Smooth muscle cell (in vitro differentiated cells): ENCODE results near the gene ZNF385B. TPM values are rescaled to one million over a fixed set of nuclear protein-coding genes. Genes with fewer than 3 reads are reported as not detected.

Experiments
- DNase-seq: peaks from one replicate; lab custom pipeline; 2025; ENCODE audit not compliant: unreplicated experiment; lab: John Stamatoyannopoulos, UW
- H2AFZ ChIP-seq: fragments of 200-600 bp; sonication (generic); 2 replicates; pipeline ENCODE4 v1.6.0; 2016; ENCODE audit warnings: antibody characterized with exemption, low read depth, mild to moderate bottlenecking
- H3F3A ChIP-seq: fragments of 200-600 bp; sonication (generic); 2 replicates; pipeline ENCODE4 v1.6.0; 2017; ENCODE audit warnings: antibody characterized with exemption, low read depth
- H3K27ac ChIP-seq: fragments of 200-600 bp; sonication (generic); 2 replicates; pipeline ENCODE4 v1.5.1; 2016; ENCODE audit warnings: low read depth, mild to moderate bottlenecking
- H3K27me3 ChIP-seq: fragments of 200-600 bp; sonication (generic); 2 replicates; pipeline ENCODE4 v1.6.1; 2016; ENCODE audit warnings: low read depth, mild to moderate bottlenecking
- H3K36me3 ChIP-seq: fragments of 200-600 bp; sonication (generic); 2 replicates; pipeline ENCODE4 v1.5.1; 2016; ENCODE audit warnings: low read depth
- H3K4me1 ChIP-seq: fragments of 200-600 bp; sonication (generic); 2 replicates; pipeline ENCODE4 v1.5.1; 2016; ENCODE audit warnings: low read depth
- H3K4me2 ChIP-seq: fragments of 200-600 bp; sonication (generic); 2 replicates; pipeline ENCODE4 v1.6.0; 2016; ENCODE audit warnings: mild to moderate bottlenecking
- H3K4me3 ChIP-seq: fragments of 200-600 bp; sonication (generic); 2 replicates; pipeline ENCODE4 v1.5.1; 2016; ENCODE audit warnings: mild to moderate bottlenecking
- H3K79me2 ChIP-seq: fragments of 200-600 bp; sonication (generic); 2 replicates; pipeline ENCODE4 v1.6.0; 2016; ENCODE audit warnings: low read depth, mild to moderate bottlenecking
- H3K9ac ChIP-seq: fragments of 200-600 bp; sonication (generic); 2 replicates; pipeline ENCODE4 v1.6.0; 2016; ENCODE audit warnings: low read depth
- H3K9me3 ChIP-seq: fragments of 200-600 bp; sonication (generic); replicated peaks from 2 replicates; pipeline ENCODE4 v1.5.1; 2016; ENCODE audit warnings: low read depth
- H4K20me1 ChIP-seq: fragments of 200-600 bp; sonication (generic); 2 replicates; pipeline ENCODE4 v1.6.0; 2016; ENCODE audit warnings: low read depth
- CTCF ChIP-seq: fragments of 200-600 bp; sonication (generic); IDR thresholded peaks from 2 replicates; pipeline ENCODE4 v1.5.1; 2017; ENCODE audit warnings: borderline replicate concordance, mild to moderate bottlenecking, antibody characterized with exemption; ENCODE audit not compliant: insufficient read depth, poor library complexity, severe bottlenecking
- WGBS: methylation state at CpG from one replicate; pipeline ENCODE4 v1.1.7; 2016; ENCODE audit warnings: low lambda C conversion rate; 5-methylcytosine and 5-hydroxymethylcytosine counted together
- polyA plus RNA-seq: library from polyadenylated mRNA; unstranded; fragments of >200 nt; fragmentation: Nextera tagmentation; extraction: Ambion mirVana; gene quantifications from 2 replicates; pipeline ENCODE4 v1.2.1, GENCODE V29; 2016
- total RNA-seq: library from RNA; depleted of rRNA; stranded (reverse); fragments of >200 nt; gene quantifications from 2 replicates; pipeline ENCODE4 v1.2.3, GENCODE V29; 2014

The ZNF385B gene
- total and polyA plus RNA-seq, 2 experiments from 2014 or later = 1.4 to 3.2 TPM

- WGBS = 48% methylated on average over 1 of the region's 1 CpG
These were observed 309.8 kb downstream of the ZNF385B start for GRCh38 chr2:179551539-179552045.

GRCh38 chr2:179550849-179551248 lies 310.6 kb downstream of the ZNF385B start:
- no peak overlapping the region for H3K4me3 ChIP-seq
- no peaks in the 10 kb centered on the region for H3F3A ChIP-seq
- no peak overlapping the region for H3K4me2 ChIP-seq
- H3K4me1 ChIP-seq = peaks cover 30% of the 10 kb centered on the region
- no peak overlapping the region for H3K27ac ChIP-seq
- H3K79me2 ChIP-seq = no peaks in the 10 kb centered on the region
- no peak for DNase-seq
- no peaks in the 10 kb centered on the region for H3K27me3 ChIP-seq
- H3K36me3 ChIP-seq = no peaks in the 10 kb centered on the region
- no peak for TF ChIP-seq CTCF
- WGBS = 89% methylated on average over 4 of the region's 4 CpGs
- H3K9ac ChIP-seq = no peak overlapping the region
- no peaks in the 10 kb centered on the region for H4K20me1 ChIP-seq
- H3K9me3 ChIP-seq = no peaks in the 10 kb centered on the region
- no peak overlapping the region for H2AFZ ChIP-seq

More at GRCh38 chr2:179551539-179552045, 309.8 kb downstream of the ZNF385B start:
- peaks cover 31% of the 10 kb centered on the region for H3K4me1 ChIP-seq
- H3K4me3 ChIP-seq = no peak overlapping the region
- no peaks in the 10 kb centered on the region for H3K9me3 ChIP-seq
- no peak for TF ChIP-seq CTCF
- no peaks in the 10 kb centered on the region for H3K79me2 ChIP-seq
- no peak overlapping the region for H3K27ac ChIP-seq
- no peak for DNase-seq
- H4K20me1 ChIP-seq = no peaks in the 10 kb centered on the region
- H3K27me3 ChIP-seq = no peaks in the 10 kb centered on the region
- no peak overlapping the region for H2AFZ ChIP-seq
- H3K4me2 ChIP-seq = no peak overlapping the region
- H3F3A ChIP-seq = no peaks in the 10 kb centered on the region
- no peaks in the 10 kb centered on the region for H3K36me3 ChIP-seq
- H3K9ac ChIP-seq = no peak overlapping the region

- no peaks in the 10 kb centered on the region for H4K20me1 ChIP-seq
- H3K27me3 ChIP-seq = no peaks in the 10 kb centered on the region
- TF ChIP-seq CTCF = no peak
- no peaks in the 10 kb centered on the region for H3K79me2 ChIP-seq
- no peak overlapping the region for H3K27ac ChIP-seq
- no peaks in the 10 kb centered on the region for H3K36me3 ChIP-seq
- no peak overlapping the region for H3K4me3 ChIP-seq
- no peak overlapping the region for H3K4me2 ChIP-seq
- H3K4me1 ChIP-seq = peaks cover 26% of the 10 kb centered on the region
- H3K9me3 ChIP-seq = no peaks in the 10 kb centered on the region
- H2AFZ ChIP-seq = no peak overlapping the region
- 64% methylated on average over 1 of the region's 1 CpG for WGBS
- DNase-seq = no peak
- no peaks in the 10 kb centered on the region for H3F3A ChIP-seq
- no peak overlapping the region for H3K9ac ChIP-seq
These were observed 311.2 kb downstream of the ZNF385B start for GRCh38 chr2:179550214-179550613.

DNA sequence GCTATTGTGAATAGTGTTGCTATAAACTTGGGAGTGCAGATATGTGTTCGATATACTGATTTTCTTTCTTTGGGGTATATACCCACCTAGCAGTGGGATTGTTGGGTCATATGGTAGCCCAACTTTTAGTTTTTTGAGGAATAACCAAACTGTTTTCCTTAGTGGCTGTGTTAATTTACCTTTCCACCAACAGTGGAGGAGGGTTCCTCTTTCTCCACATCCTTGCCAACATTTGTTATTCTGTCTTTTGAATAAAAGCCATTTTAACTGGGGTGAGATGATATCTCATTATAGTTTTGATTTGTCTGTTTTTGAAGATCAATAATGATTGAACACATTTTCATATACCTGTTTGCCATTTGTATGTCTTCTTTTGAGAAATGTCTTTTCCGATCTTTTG lies 314.8 kb downstream of the ZNF385B start:
- Histone ChIP-seq H3K9me3 (no peaks in the 10 kb centered on the region), H3K9ac (no peak overlapping the region), H3K36me3 (no peaks in the 10 kb centered on the region)

More for the DNA sequence above, 314.8 kb downstream of the ZNF385B start:
- Histone ChIP-seq H3K4me3 (no peak overlapping the region), H3K4me1 (peaks cover 46% of the 10 kb centered on the region), H3K27me3 (no peaks in the 10 kb centered on the region), H3K4me2 (no peak overlapping the region), H4K20me1 (no peaks in the 10 kb centered on the region), H2AFZ (no peak overlapping the region), H3K79me2 (no peaks in the 10 kb centered on the region), H3K27ac (no peak overlapping the region), H3F3A (no peaks in the 10 kb centered on the region)
- TF ChIP-seq CTCF = no peak
- no peak for DNase-seq
- WGBS = 96% methylated on average over 2 of the region's 2 CpGs
